Bone marrow (tissue), 2 donors: Measurements from ENCODE around the gene KRT82.

Experiments used
- DNase-seq, 2 donors: peaks; one replicate each; lab custom pipeline; 2025; lab: John Stamatoyannopoulos, UW

Gene KRT82

GRCh38 chr12:52383331-52383730 is 22.8 kb downstream of the KRT82 start:
- DNase-seq, result no peak

DNA sequence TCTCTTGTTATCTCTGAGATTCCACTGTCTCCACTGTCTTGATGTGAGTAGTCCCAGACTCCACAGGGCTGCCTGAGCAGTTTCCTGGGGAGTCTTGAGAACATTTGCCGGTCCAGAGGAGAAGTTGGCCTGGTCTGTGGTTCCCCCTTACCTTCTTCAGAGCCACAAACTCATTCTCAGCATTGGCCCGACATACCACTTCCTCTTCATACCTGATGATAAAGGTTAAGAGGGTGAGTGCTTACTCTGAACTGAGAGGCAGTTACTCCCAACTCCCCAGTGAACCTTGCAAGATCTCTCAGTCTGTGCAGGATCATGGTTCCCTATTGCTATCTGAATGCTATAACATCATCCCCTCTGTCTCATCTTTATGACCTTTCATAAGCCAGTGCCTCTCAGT is 23.3 kb downstream of the KRT82 start:
- DNase-seq, result no peak

DNA sequence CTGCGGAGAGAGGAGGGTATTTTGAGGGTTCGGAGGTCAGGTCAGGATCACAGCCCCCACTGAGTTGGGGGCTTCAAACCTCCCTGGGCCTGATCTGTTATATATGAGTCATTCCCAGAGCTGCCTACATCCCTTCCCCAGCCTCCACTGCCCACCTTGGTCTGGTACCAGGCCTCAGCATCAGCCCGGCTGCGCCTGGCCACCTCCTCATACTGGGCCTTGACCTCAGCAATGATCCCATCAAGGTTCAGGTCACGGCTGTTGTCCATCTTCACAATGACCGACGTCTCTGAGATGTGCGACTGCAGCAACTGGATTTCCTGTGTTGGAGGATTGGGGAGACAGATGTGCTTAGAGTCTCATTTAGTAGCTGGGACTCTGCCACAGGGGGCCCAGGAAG is 24.9 kb downstream of the KRT82 start:
- no peak for DNase-seq

GRCh38 chr12:52380271-52380694 is 25.9 kb downstream of the KRT82 start:
- DNase-seq, result no peak

- no peak for DNase-seq
Observed at GRCh38 chr12:52379536-52379935, 26.6 kb downstream of the KRT82 start.

- DNase-seq, result no peak
Observed at GRCh38 chr12:52378091-52378490, 28.0 kb downstream of the KRT82 start.

DNA sequence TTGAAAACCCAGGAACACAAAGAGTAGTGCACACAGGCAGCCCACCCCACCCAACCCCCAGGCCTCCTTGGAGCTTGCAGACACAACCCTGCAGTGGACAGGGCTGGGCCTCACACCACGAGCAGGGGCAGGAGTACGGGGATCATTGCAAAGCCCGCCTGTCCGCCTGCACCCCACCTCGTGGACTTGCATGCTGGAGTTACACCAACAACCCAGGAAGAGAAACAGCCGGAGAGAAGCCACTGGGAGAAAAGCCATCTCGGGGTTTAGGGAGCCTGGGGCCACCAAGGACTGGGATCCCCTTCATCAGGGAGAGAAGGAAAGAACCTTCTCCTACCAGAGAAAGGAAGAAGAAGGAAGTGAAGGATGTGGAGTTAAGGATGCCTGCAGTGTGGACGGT is 28.9 kb downstream of the KRT82 start:
- no peak for DNase-seq

DNA sequence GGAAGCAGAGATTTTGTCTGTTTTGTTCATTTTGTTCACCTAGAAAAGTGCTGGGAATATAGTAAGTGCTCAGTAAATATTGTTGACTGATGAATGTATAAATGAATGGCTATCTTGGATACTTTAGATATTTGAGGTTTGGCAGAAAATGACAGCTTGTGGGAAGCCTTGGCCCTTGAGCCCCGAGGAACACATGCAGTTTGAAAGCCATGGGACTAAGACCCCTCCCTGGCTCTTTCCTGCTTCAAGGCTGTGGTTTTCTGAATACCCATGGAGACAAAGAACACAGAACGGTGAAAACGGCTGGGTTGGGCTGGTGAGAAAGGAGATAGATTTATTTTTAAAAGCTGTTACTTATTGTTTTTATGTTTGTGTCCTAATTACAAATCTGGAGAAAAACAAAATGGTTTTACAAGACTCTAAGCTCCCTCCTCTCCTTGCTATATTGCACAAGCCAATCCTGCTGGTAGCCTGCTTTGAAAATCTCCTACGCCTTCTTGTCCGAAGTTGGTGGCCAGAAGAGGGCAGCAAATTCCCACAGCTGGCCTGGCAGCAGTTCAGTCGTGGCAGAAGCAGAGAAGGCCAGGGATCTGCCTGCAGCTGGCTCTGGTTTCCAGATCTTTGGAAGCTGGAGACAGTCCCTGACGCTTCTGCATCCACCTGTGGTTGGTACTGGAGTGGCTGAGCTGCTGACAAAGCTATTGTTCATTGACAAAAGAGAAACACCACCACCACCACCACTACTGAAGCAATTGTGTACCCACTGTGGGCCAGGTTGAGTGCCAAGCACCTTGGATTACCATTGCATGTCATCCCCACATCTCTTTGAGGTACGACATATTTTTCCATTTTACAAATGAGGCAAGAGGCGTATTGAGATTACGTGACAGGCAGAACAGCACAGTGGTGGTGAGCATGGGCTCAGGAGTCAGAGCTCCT is 33.6 kb downstream of the KRT82 start:
- DNase-seq, result peak; percentile 3 to 35

- DNase-seq, result no peak
Observed at GRCh38 chr12:52371716-52372115, 34.4 kb downstream of the KRT82 start.

- DNase-seq, result no peak
Observed at GRCh38 chr12:52370926-52371608, 35.1 kb downstream of the KRT82 start.

GRCh38 chr12:52369809-52370208 is 36.3 kb downstream of the KRT82 start:
- DNase-seq, result no peak

GRCh38 chr12:52369211-52369610 is 36.9 kb downstream of the KRT82 start:
- no peak for DNase-seq

- no peak for DNase-seq
Observed at GRCh38 chr12:52368508-52368907, 37.6 kb downstream of the KRT82 start.

DNA sequence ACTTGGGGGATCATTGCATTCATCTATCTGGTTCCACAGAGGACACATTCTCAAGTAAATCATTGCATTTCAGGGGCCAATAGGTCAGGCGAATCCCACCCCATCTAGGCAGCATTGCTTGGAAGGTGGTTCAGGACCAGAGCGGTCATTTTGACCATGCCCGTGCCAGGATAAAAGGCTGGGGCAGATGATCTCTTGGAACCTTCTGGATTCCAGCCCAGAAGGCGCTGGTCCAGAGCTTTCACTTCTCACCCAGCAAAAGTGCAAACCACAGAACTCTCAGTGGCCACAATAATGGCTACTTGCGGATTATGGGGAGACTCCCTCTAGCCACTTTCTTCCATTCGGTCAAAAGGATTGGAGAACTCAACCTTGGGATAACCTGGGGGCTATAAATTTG is 38.3 kb downstream of the KRT82 start:
- no peak for DNase-seq

GRCh38 chr12:52366738-52367485 is 39.2 kb downstream of the KRT82 start, which contains the start of gene KRT85:
Gene KRT85, minus strand, starts transcription at chr12:52367481. Its CDS starts 76 bp downstream, at chr12:52367405.
- no peak for DNase-seq

GRCh38 chr12:52364901-52365489 is 41.1 kb downstream of the KRT82 start:
- no peak for DNase-seq

DNA sequence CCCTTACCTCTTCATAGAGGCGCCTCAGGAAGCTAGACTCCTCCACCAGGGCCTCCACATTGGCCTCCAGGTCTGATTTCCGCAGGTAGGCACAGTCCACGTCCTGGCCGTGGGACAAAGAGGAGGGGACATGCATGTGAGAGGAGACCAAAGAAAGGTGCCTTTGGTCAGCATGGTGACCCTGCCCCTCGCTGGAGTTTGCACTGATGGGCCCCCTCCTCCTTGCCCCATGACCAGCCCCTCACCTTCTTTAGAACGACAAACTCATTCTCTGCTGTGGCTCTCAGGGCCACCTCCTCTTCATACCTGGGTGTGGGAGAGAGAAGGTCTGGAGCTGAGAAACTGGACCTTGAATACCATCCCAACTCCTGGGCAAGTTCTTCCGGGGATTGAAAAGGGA is 42.1 kb downstream of the KRT82 start:
- no peak for DNase-seq

GRCh38 chr12:52363111-52363679 is 42.9 kb downstream of the KRT82 start:
- DNase-seq, result no peak

GRCh38 chr12:52362118-52362726 is 43.9 kb downstream of the KRT82 start:
- no peak for DNase-seq

GRCh38 chr12:52361553-52361952 is 44.6 kb downstream of the KRT82 start:
- no peak for DNase-seq

GRCh38 chr12:52360663-52361271 is 45.4 kb downstream of the KRT82 start:
- no peak for DNase-seq
